GM23338 (cell line): Measurements from ENCODE around the gene MAST4. TPM values are rescaled to one million over a fixed set of nuclear protein-coding genes. Genes with fewer than 3 reads are reported as not detected.

Experiments used
- ATAC-seq: fragments of 200-7000 bp; cut with Tn5 transposase; 3 replicates; pipeline ENCODE4 v1.9.1; 2020
- DNase-seq: peaks from one replicate; pipeline ENCODE4 v3.0.0-alpha.2; 2015; ENCODE audit warnings: low spot score
- H2AFZ ChIP-seq: fragments of 200-600 bp; sonication (generic); 2 replicates; pipeline ENCODE4 v1.8.0; 2016; ENCODE audit warnings: antibody characterized with exemption, mild to moderate bottlenecking, moderate library complexity
- H3F3A ChIP-seq: fragments of 200-600 bp; sonication (generic); replicated peaks from 2 replicates; pipeline ENCODE4 v1.8.0; 2017; ENCODE audit warnings: antibody characterized with exemption, mixed run types, low read depth
- H3K27ac ChIP-seq: fragments of 200-600 bp; sonication (generic); 2 replicates; pipeline ENCODE4 v1.6.1; 2016; ENCODE audit warnings: low read depth
- H3K27me3 ChIP-seq: fragments of 200-600 bp; sonication (generic); 2 replicates; pipeline ENCODE4 v1.8.0; 2016; ENCODE audit warnings: mild to moderate bottlenecking, mixed run types, moderate library complexity; ENCODE audit not compliant: insufficient read depth
- H3K36me3 ChIP-seq: fragments of 200-600 bp; sonication (generic); 2 replicates; pipeline ENCODE4 v1.8.0; 2016; ENCODE audit warnings: mild to moderate bottlenecking; ENCODE audit not compliant: insufficient read depth
- H3K4me1 ChIP-seq: fragments of 200-600 bp; sonication (generic); 2 replicates; pipeline ENCODE4 v1.8.0; 2016; ENCODE audit warnings: mild to moderate bottlenecking, moderate library complexity; ENCODE audit not compliant: insufficient read depth
- H3K4me2 ChIP-seq: fragments of 200-600 bp; sonication (generic); 2 replicates; pipeline ENCODE4 v1.7.1; 2017; ENCODE audit warnings: mixed run types
- H3K4me3 ChIP-seq: fragments of 200-600 bp; sonication (generic); 2 replicates; pipeline ENCODE4 v1.6.1; 2016; ENCODE audit warnings: mixed run types
- H3K79me2 ChIP-seq: fragments of 200-600 bp; sonication (generic); replicated peaks from 2 replicates; pipeline ENCODE4 v1.8.0; 2017; ENCODE audit warnings: mild to moderate bottlenecking; ENCODE audit not compliant: insufficient read depth
- H3K9me2 ChIP-seq: fragments of 200-600 bp; sonication (generic); 2 replicates; pipeline ENCODE4 v1.8.0; 2017; ENCODE audit not compliant: insufficient read depth
- H4K20me1 ChIP-seq: fragments of 200-600 bp; sonication (generic); replicated peaks from 2 replicates; pipeline ENCODE4 v1.8.0; 2017; ENCODE audit warnings: mild to moderate bottlenecking; ENCODE audit not compliant: insufficient read depth
- H3K27ac Mint-ChIP-seq: 2 replicates; pipeline ENCODE4 v1.8.0; 2020; ENCODE audit warnings: inconsistent platforms, mild to moderate bottlenecking, moderate library complexity, mixed read lengths
- H3K27me3 Mint-ChIP-seq: 3 replicates; pipeline ENCODE4 v1.8.0; 2022; ENCODE audit warnings: low read depth, mild to moderate bottlenecking, moderate library complexity, mixed read lengths, inconsistent platforms; ENCODE audit not compliant: insufficient read depth, poor library complexity
- H3K36me3 Mint-ChIP-seq: 3 replicates; pipeline ENCODE4 v1.8.0; 2021; ENCODE audit warnings: low read depth, mild to moderate bottlenecking, inconsistent platforms, moderate library complexity, mixed read lengths
- H3K4me1 Mint-ChIP-seq: 3 replicates; pipeline ENCODE4 v1.8.0; 2020; ENCODE audit warnings: mild to moderate bottlenecking, inconsistent platforms, mixed read lengths
- H3K4me3 Mint-ChIP-seq: 3 replicates; pipeline ENCODE4 v1.8.0; 2021; ENCODE audit warnings: moderate library complexity, mild to moderate bottlenecking, inconsistent platforms, mixed read lengths
- H3K9me3 Mint-ChIP-seq: 3 replicates; pipeline ENCODE4 v1.8.0; 2020; ENCODE audit warnings: moderate library complexity, mild to moderate bottlenecking, inconsistent platforms, mixed read lengths
- EZH2 ChIP-seq: fragments of 200-600 bp; sonication (generic); IDR thresholded peaks from one replicate; pipeline ENCODE4 v1.8.0; 2017; ENCODE audit warnings: antibody characterized with exemption, mild to moderate bottlenecking, low read depth; ENCODE audit not compliant: unreplicated experiment
- EZH2phosphoT487 ChIP-seq: fragments of 200-600 bp; sonication (generic); IDR thresholded peaks from one replicate; pipeline ENCODE4 v1.8.1; 2018; ENCODE audit warnings: antibody characterized with exemption; ENCODE audit not compliant: unreplicated experiment
- NANOG ChIP-seq: IDR thresholded peaks from 2 replicates; pipeline ENCODE4 v1.6.1; 2016; ENCODE audit warnings: antibody characterized with exemption, borderline replicate concordance
- POLR2AphosphoS5 ChIP-seq: IDR thresholded peaks from 2 replicates; pipeline ENCODE4 v1.6.1; 2016; ENCODE audit warnings: antibody characterized with exemption, low read depth
- polyA plus RNA-seq: library from polyadenylated mRNA; unstranded; fragments of >200 nt; fragmentation: Nextera tagmentation; extraction: Ambion mirVana; gene quantifications from 2 replicates; pipeline ENCODE4 v1.2.1, GENCODE V29; 2016
- total RNA-seq: library from RNA; depleted of rRNA; stranded (reverse); fragments of >200 nt; shearing (Covaris generic); gene quantifications from 2 replicates; pipeline ENCODE4 v1.2.3, GENCODE V29; 2014
- TF ChIP-seq, protein P1 (sequence below): fragments of 250-450 bp; sonication (Bioruptor Pico); IDR thresholded peaks from 2 replicates; pipeline ENCODE4 v1.5.0; 2020; ENCODE audit warnings: mild to moderate bottlenecking, moderate library complexity
- TF ChIP-seq, protein P2 (sequence below): IDR thresholded peaks from 2 replicates; pipeline ENCODE4 v1.6.1; 2016; ENCODE audit warnings: antibody characterized with exemption

The MAST4 gene
- total and polyA plus RNA-seq, 2 experiments from 2014 or later = 3.6 to 8.5 TPM

DNA sequence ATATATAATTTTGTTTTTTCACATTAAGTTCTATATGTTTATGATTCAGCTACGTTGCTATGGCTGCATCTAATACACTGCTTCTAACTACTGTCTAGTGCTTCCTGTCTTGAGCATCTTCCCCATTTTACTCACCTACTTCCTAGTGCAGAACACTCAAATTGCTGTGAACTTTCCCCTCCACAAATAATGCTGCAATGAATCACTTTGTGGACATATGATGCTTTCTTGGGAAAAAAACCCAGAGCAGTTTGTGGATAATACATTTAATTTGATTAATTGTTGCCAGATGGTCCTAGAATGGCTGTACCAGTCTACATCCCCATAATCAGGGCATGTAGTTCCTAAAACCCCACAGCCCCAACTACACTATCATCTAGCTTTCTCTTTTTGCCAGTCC, 581.9 kb downstream of the MAST4 start (continued):
- TF ChIP-seq, protein P1, sequence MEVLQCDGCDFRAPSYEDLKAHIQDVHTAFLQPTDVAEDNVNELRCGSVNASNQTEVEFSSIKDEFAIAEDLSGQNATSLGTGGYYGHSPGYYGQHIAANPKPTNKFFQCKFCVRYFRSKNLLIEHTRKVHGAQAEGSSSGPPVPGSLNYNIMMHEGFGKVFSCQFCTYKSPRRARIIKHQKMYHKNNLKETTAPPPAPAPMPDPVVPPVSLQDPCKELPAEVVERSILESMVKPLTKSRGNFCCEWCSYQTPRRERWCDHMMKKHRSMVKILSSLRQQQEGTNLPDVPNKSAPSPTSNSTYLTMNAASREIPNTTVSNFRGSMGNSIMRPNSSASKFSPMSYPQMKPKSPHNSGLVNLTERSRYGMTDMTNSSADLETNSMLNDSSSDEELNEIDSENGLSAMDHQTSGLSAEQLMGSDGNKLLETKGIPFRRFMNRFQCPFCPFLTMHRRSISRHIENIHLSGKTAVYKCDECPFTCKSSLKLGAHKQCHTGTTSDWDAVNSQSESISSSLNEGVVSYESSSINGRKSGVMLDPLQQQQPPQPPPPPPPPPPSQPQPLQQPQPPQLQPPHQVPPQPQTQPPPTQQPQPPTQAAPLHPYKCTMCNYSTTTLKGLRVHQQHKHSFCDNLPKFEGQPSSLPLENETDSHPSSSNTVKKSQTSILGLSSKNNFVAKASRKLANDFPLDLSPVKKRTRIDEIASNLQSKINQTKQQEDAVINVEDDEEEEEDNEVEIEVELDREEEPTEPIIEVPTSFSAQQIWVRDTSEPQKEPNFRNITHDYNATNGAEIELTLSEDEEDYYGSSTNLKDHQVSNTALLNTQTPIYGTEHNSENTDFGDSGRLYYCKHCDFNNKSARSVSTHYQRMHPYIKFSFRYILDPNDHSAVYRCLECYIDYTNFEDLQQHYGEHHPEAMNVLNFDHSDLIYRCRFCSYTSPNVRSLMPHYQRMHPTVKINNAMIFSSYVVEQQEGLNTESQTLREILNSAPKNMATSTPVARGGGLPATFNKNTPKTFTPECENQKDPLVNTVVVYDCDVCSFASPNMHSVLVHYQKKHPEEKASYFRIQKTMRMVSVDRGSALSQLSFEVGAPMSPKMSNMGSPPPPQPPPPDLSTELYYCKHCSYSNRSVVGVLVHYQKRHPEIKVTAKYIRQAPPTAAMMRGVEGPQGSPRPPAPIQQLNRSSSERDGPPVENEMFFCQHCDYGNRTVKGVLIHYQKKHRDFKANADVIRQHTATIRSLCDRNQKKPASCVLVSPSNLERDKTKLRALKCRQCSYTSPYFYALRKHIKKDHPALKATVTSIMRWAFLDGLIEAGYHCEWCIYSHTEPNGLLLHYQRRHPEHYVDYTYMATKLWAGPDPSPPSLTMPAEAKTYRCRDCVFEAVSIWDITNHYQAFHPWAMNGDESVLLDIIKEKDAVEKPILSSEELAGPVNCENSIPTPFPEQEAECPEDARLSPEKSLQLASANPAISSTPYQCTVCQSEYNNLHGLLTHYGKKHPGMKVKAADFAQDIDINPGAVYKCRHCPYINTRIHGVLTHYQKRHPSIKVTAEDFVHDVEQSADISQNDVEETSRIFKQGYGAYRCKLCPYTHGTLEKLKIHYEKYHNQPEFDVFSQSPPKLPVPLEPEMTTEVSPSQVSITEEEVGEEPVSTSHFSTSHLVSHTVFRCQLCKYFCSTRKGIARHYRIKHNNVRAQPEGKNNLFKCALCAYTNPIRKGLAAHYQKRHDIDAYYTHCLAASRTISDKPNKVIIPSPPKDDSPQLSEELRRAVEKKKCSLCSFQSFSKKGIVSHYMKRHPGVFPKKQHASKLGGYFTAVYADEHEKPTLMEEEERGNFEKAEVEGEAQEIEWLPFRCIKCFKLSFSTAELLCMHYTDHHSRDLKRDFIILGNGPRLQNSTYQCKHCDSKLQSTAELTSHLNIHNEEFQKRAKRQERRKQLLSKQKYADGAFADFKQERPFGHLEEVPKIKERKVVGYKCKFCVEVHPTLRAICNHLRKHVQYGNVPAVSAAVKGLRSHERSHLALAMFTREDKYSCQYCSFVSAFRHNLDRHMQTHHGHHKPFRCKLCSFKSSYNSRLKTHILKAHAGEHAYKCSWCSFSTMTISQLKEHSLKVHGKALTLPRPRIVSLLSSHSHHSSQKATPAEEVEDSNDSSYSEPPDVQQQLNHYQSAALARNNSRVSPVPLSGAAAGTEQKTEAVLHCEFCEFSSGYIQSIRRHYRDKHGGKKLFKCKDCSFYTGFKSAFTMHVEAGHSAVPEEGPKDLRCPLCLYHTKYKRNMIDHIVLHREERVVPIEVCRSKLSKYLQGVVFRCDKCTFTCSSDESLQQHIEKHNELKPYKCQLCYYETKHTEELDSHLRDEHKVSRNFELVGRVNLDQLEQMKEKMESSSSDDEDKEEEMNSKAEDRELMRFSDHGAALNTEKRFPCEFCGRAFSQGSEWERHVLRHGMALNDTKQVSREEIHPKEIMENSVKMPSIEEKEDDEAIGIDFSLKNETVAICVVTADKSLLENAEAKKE = no peak
- no peak for TF ChIP-seq EZH2phosphoT487

DNA sequence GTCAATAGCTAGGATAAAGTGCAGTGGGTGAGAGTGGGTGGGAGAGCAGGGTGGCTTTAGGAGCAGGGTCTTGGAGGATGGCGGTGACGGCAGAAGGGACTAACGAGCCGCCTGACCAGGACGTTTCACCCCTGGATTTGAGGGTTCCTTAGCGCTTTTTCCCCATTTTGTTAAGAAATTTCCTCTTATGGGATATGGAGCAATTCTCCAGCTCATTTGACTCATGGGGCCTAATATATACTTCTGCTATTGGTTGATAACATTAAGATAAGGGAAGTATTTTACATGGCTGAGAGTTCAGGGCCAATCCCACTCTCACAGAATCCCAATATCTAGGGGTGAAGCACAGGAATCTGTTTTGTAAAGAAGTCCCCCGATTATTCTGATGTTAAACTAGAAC, 582.8 kb downstream of the MAST4 start:
- no peaks in the 10 kb centered on the region for H4K20me1 ChIP-seq
- peaks cover 8% of the 10 kb centered on the region for H3K9me3 Mint-ChIP-seq
- ATAC-seq (no peak), DNase-seq (no peak)
- H3K27me3 ChIP-seq = no peaks in the 10 kb centered on the region
- H3K36me3 Mint-ChIP-seq = peaks cover 8% of the 10 kb centered on the region; the same call in 2 of the 3 replicates
- no peak overlapping the region for H3K27ac ChIP-seq
- H3K4me1 ChIP-seq = peaks cover 14% of the 10 kb centered on the region; the same call in 1 of the 2 replicates
- no peak overlapping the region for H2AFZ ChIP-seq
- H3K4me1 Mint-ChIP-seq = peaks cover 21% of the 10 kb centered on the region
- H3K4me3 Mint-ChIP-seq = no peak overlapping the region
- no peaks in the 10 kb centered on the region; the same call in 1 of the 2 replicates for H3K36me3 ChIP-seq
- H3F3A ChIP-seq = no peaks in the 10 kb centered on the region; the same call in 1 of the 2 replicates
- no peak overlapping the region for H3K4me3 ChIP-seq
- H3K79me2 ChIP-seq = no peaks in the 10 kb centered on the region
- no peak overlapping the region for H3K4me2 ChIP-seq
- H3K27me3 Mint-ChIP-seq = peaks cover 2% of the 10 kb centered on the region
- H3K9me2 ChIP-seq = peaks cover 10% of the 10 kb centered on the region
- no peak overlapping the region for H3K27ac Mint-ChIP-seq
- TF ChIP-seq EZH2 (no peak), EZH2phosphoT487 (no peak), NANOG (no peak), POLR2AphosphoS5 (no peak)
- TF ChIP-seq, protein P1 = no peak
- TF ChIP-seq, protein P2, sequence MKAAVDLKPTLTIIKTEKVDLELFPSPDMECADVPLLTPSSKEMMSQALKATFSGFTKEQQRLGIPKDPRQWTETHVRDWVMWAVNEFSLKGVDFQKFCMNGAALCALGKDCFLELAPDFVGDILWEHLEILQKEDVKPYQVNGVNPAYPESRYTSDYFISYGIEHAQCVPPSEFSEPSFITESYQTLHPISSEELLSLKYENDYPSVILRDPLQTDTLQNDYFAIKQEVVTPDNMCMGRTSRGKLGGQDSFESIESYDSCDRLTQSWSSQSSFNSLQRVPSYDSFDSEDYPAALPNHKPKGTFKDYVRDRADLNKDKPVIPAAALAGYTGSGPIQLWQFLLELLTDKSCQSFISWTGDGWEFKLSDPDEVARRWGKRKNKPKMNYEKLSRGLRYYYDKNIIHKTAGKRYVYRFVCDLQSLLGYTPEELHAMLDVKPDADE = no peak
